GM23248 (cell line): ENCODE measurements around the gene ZKSCAN4.
A peak's percentile ranks its signal among the peaks of the same experiment; 100 is the strongest.

Experiments
- EZH2 ChIP-seq: fragments of 200-600 bp; sonication (generic); IDR thresholded peaks from 2 replicates; pipeline ENCODE4 v1.6.1; 2018; ENCODE audit warnings: antibody characterized with exemption, mild to moderate bottlenecking; ENCODE audit not compliant: insufficient read depth, poor library complexity, severe bottlenecking
- EZH2phosphoT487 ChIP-seq: fragments of 200-600 bp; sonication (generic); IDR thresholded peaks from 2 replicates; pipeline ENCODE4 v1.6.1; 2018; ENCODE audit warnings: antibody characterized with exemption, moderate library complexity, mild to moderate bottlenecking, low read depth; ENCODE audit not compliant: insufficient read depth

- TF ChIP-seq EZH2phosphoT487, result 0 out of 2 replicates have a peak, but pooled peaks have one; percentile 37
- peak; percentile 54 for TF ChIP-seq EZH2
These were observed 43.9 kb downstream of the ZKSCAN4 start for GRCh38 chr6:28208111-28208659.
